Skeletal muscle tissue (tissue), 4 donors: ENCODE results near the gene MBNL1. TPM values are rescaled to one million over a fixed set of nuclear protein-coding genes. Genes with fewer than 3 reads are reported as not detected.
"Not testable (repeated sequence)": the region's sequence is repeated elsewhere in the genome, so short reads cannot be mapped to it uniquely, and the experiment has no call there.

Experiments used
- H3K27ac ChIP-seq: one replicate; pipeline ENCODE4 v1.7.0; 2013; ENCODE audit warnings: mild to moderate bottlenecking, low read depth, low read length, inconsistent platforms
- H3K27me3 ChIP-seq, 3 donors: one replicate each; pipeline ENCODE4 v1.7.0; 2013; ENCODE audit warnings: low read length in 3 of 3; ENCODE audit not compliant: control insufficient read depth in 3 of 3, insufficient read depth in 3 of 3
- H3K36me3 ChIP-seq, 3 donors: one replicate each; pipeline ENCODE4 v1.7.0; 2013; ENCODE audit warnings: low read length in 3 of 3; ENCODE audit not compliant: control insufficient read depth in 3 of 3, insufficient read depth in 3 of 3
- H3K4me1 ChIP-seq, 3 donors: one replicate each; pipeline ENCODE4 v1.7.0; 2013; ENCODE audit warnings: low read length in 3 of 3, mild to moderate bottlenecking in 3 of 3; ENCODE audit not compliant: control insufficient read depth in 3 of 3, insufficient read depth in 3 of 3
- H3K4me3 ChIP-seq, 3 donors: one replicate each; pipeline ENCODE4 v1.7.0; 2013; ENCODE audit warnings: low read length in 3 of 3
- H3K9ac ChIP-seq, 3 donors: one replicate each; pipeline ENCODE4 v1.7.0; 2013; ENCODE audit warnings: low read length in 3 of 3, mild to moderate bottlenecking in 3 of 3, moderate library complexity in 2 of 3, low read depth in 1 of 3
- H3K9me3 ChIP-seq, 3 donors: one replicate each; pipeline ENCODE4 v1.7.0; 2013; ENCODE audit warnings: low read length in 3 of 3; ENCODE audit not compliant: control insufficient read depth in 3 of 3
- total RNA-seq: library from RNA; depleted of rRNA; stranded (reverse); fragments of >200 nt; gene quantifications from one replicate; pipeline ENCODE4 v1.2.3, GENCODE V29; 2014
- donor health status: Osteomylitis.

The MBNL1 gene
- total RNA-seq, 1 donor from 2014 or later, result 76.7 TPM

DNA sequence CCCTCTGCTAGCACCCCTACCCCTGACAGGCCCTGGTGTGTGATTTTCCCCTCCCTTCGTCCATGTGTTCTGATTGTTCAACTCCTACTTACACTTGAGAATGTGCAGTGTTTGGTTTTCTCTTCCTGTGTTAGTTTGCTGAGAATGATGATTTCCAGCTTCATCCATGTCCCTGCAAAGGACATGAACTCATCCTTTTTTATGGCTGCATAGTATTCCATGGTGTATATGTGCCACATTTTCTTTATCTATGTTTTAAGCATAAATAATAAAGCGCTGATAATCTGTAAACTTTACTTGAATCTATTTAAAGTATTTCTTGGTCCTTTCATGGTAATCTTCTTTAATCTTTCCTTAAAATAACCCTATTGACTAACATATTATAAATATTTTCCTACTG, 128.6 kb downstream of the MBNL1 start:
- H3K9me3 ChIP-seq, H3K36me3 ChIP-seq, H3K27me3 ChIP-seq, H3K27ac ChIP-seq, H3K4me3 ChIP-seq, H3K9ac ChIP-seq: not testable (repeated sequence)
- H3K4me1 ChIP-seq, result peaks cover 51 to 63% (median 53%) of the 10 kb centered on the region in 3 donors

DNA sequence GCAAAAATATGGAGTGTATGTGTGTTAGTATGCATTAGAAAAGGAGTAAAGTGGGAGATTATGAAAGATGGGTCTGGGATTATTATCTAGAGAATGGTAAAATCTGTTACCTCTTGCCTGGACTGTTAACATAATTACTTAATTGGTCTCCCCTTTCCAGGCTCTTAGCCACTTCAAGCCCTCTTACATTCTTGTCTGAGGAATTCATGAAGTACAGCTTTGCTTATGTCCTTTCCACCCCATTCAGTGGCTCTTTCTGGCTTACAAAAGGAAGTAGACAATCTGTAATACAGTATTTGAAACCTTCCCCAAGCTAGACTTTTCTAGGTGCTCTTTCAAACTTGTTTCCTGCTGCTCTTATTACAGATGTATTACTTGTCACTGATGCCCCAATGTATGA, 129.8 kb downstream of the MBNL1 start:
- H3K9me3 ChIP-seq, result no peaks in the 10 kb centered on the region
- H3K27me3 ChIP-seq, result no peaks in the 10 kb centered on the region
- peaks cover 0 to 9% (median 2%) of the 10 kb centered on the region in 3 donors for H3K36me3 ChIP-seq
- H3K4me1 ChIP-seq, result peaks cover 54 to 62% (median 62%) of the 10 kb centered on the region in 3 donors
- H3K27ac ChIP-seq, result peak overlapping the region; percentile 92
- H3K9ac ChIP-seq, result peak overlapping the region in 1 of 3 donors; percentile 17
- H3K4me3 ChIP-seq, result peak overlapping the region in 2 of 3 donors; percentile 18 to 34

DNA sequence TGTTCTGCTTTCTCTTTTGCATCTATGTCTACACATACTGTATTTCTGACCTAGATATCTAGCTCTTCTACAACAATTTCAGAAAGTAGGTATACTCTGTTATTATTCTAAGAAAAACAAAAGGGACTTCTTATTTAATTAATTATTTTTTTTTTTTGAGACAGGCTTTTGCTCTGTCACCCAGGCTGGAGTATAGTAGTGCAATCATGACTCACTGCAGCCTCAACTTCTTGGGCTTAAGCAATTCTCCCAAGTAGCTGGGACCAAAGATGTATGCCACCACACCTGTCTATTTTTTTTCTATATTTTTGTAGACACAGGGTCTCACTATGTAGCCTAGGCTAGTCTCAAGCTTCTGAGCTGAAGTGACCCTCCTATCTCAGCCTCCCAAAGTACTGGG, 130.6 kb downstream of the MBNL1 start:
- no peaks in the 10 kb centered on the region for H3K9me3 ChIP-seq
- peaks cover 0 to 9% (median 2%) of the 10 kb centered on the region in 3 donors for H3K36me3 ChIP-seq
- H3K27ac ChIP-seq, result peak overlapping the region; percentile 92
- H3K27me3 ChIP-seq, result no peaks in the 10 kb centered on the region
- peak overlapping the region in 1 of 3 donors; percentile 47 for H3K9ac ChIP-seq
- H3K4me1 ChIP-seq, result peaks cover 59 to 66% (median 61%) of the 10 kb centered on the region in 3 donors
- no peak overlapping the region for H3K4me3 ChIP-seq

DNA sequence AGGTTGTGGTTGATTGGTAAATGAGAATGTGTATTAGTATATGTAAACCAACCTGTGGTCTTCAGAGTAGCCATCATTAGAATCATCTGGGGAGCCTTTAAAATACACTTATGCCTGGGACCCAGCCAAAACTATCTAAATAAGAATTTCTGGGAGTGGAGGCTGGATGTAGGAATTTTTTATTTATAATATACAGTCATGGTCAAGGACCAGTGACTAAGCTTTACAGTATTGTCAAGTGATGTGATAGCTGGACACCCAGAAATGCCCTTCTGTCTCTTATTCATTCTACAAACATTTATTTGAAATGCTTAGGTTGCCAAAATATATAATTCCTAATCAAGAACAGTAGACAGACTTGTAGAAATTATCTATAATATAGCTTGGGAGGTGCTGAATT, 132.2 kb downstream of the MBNL1 start:
- peak overlapping the region; percentile 92 for H3K27ac ChIP-seq
- no peak overlapping the region for H3K9ac ChIP-seq
- H3K4me1 ChIP-seq, result peaks cover 53 to 58% (median 54%) of the 10 kb centered on the region in 3 donors

DNA sequence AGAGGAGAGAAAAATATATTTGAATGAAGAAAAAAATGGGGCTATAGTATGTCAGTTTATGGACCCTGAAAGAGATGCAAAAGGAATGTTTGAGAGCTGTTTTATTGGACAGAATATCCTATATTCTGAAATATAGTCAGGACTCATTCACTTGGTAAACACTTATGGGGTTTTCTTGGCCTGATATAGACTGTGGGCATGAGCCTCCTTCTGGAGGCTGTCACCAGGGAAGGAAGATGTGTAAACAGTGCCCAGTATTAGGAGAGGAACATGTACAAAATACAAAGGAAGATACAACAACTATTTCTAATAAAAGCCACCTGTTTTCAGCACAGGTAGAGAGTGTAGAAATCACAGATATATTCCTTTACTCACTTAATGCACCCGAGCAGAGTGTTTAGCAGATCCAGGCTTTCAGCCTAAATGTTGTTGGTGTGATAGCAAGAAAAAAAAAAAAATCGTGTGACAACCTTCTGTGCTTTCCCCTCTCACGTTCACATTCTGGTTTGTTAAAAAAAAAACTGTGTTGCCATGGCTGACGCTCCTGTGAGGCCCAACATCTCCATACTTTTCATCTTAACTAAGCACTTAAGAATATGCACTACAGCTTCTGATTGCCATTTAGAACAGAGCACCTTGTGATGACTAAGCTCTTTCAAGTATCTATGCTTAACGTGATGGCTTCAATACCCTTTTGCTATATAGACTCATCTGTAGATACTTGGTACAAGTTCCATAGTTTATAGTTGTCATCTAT, 134.1 kb downstream of the MBNL1 start:
- H3K4me3 ChIP-seq, result peak overlapping the region in 1 of 3 donors; percentile 45
- no peaks in the 10 kb centered on the region for H3K27me3 ChIP-seq
- peaks cover 52 to 62% (median 58%) of the 10 kb centered on the region in 3 donors for H3K4me1 ChIP-seq
- H3K36me3 ChIP-seq, result no peaks in the 10 kb centered on the region
- peak overlapping the region; percentile 92 for H3K27ac ChIP-seq
- no peaks in the 10 kb centered on the region for H3K9me3 ChIP-seq
- peak overlapping the region in 2 of 3 donors; percentile 1 to 24 for H3K9ac ChIP-seq

More for the DNA sequence above, 132.2 kb downstream of the MBNL1 start:
- no peaks in the 10 kb centered on the region for H3K27me3 ChIP-seq
- H3K9me3 ChIP-seq, result no peaks in the 10 kb centered on the region
- H3K4me3 ChIP-seq, result no peak overlapping the region
- H3K36me3 ChIP-seq, result peaks cover 0 to 5% (median 2%) of the 10 kb centered on the region in 3 donors

DNA sequence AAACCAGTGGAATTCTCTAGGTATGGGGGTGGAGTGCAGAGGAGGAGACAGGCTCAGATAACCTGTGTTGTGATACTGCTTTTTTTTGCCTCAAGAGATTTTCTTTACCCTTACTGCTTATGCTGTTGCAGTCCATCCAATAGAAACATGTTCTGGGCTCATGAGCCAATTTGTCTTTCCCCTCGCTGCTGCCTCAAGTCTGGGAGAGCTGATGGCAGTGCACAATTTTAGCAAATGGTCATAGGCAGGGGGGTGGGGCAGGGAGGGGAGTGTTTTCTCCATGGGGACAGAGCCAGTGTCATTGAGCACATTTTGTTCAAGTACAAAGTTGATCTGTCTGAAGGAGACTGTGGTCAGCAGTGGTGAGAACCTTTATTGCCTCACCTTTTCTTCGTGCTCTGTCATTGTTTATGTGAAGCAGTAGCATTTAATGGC, 134.9 kb downstream of the MBNL1 start:
- no peaks in the 10 kb centered on the region for H3K9me3 ChIP-seq
- peaks cover 49 to 63% (median 58%) of the 10 kb centered on the region in 3 donors for H3K4me1 ChIP-seq
- peak overlapping the region; percentile 92 for H3K27ac ChIP-seq
- H3K36me3 ChIP-seq, result no peaks in the 10 kb centered on the region
- H3K9ac ChIP-seq, result peak overlapping the region; percentile 4 to 46 (median 5)
- no peaks in the 10 kb centered on the region for H3K27me3 ChIP-seq
- H3K4me3 ChIP-seq, result peak overlapping the region in 2 of 3 donors; percentile 17 to 21

DNA sequence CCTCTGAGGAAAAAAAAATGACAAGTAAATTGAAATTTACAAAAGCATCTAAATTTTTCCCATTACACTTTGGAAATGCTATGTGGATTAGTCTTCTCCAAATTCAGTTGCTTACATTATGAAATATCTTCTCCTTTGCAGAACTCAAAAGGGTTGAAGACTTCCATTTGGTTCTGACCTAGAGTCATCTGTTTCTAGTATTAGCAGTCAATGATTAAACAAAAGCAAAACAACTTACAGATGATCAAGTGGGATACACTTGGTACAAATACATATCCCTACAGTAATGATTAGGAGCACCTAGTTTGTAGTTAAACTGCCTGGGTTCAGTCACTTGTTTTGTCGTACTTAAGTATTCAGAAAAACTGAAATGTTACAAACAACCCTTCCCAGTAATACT, 136.2 kb downstream of the MBNL1 start:
- H3K4me3 ChIP-seq, result peak overlapping the region in 1 of 3 donors; percentile 17
- peaks cover 39 to 55% (median 50%) of the 10 kb centered on the region in 3 donors for H3K4me1 ChIP-seq
- H3K27ac ChIP-seq, result peak overlapping the region; percentile 92
- H3K9me3 ChIP-seq, result no peaks in the 10 kb centered on the region
- peak overlapping the region in 2 of 3 donors; percentile 18 to 48 for H3K9ac ChIP-seq
- H3K36me3 ChIP-seq, result no peaks in the 10 kb centered on the region
- no peaks in the 10 kb centered on the region for H3K27me3 ChIP-seq

DNA sequence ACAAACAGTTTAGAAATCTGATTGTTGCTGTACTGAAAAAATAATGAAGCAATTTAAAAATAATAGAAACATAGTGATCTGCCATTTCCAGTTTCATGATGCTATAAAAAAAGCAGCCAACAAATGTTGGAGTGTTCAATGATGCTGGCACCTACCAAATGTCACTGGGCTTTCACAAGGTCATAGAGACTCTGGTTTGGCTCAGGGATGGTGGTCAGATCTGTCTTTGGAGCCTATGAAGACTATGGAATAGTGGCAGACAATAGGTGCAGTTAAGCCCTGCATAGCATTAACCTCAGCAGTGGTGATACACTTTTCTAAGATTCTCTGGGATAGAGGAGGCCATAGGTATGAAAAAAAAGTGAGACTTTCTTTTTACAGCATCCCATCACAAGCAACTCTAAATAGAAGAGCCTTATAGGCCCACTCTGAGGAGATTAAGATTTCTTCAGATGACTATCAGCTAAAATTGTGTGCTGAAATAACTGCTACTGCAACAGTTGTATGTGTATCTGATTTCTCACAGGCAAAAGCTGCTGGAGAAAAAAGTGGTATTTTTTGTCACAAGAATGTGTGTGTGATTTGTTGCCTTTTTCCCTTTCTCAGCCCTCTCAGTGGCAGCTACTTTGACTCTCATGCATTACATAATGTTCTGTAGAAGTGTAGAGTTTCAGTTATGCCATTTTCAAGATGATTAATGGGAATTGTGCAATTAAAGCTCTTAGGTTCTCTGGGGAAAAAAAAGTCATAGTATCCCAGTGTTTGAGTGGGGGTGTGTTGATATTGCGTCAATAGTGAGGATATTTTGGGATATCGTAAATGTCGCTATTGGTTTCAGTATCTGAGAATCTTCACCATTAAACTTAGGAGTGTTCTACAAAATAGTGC, 137.4 kb downstream of the MBNL1 start:
- Histone ChIP-seq H3K9ac (peak overlapping the region; percentile 17 to 64 (median 62)), H3K4me3 (peak overlapping the region; percentile 2 to 59 (median 51)), H3K27ac (peak overlapping the region; percentile 92), H3K9me3 (no peaks in the 10 kb centered on the region), H3K36me3 (no peaks in the 10 kb centered on the region), H3K4me1 (peaks cover 33 to 54% (median 50%) of the 10 kb centered on the region in 3 donors), H3K27me3 (no peaks in the 10 kb centered on the region)

DNA sequence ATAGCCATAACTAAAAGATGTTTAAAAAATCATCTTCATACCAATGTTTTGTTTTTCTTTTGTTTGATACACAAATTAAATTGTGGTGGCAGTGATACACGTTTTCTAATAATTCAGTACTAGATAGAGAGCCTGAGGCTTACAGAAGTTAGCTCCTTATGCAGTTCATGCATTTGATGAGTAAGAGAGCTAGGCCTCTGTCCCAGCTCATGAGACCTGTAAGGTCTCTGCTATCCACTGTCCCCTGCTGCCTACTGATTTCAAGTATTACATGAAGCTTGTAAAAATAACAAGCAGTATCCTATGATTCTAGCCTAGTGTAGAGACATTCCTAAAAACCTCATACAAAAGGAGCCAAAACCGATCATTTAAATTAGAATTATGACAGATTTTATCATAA, 144.5 kb downstream of the MBNL1 start:
- H3K9ac ChIP-seq, result no peak overlapping the region
- peaks cover 3 to 26% (median 9%) of the 10 kb centered on the region in 3 donors for H3K4me1 ChIP-seq
- H3K4me3 ChIP-seq, result no peak overlapping the region
- H3K27ac ChIP-seq, result no peak overlapping the region
- peaks cover 5 to 17% (median 14%) of the 10 kb centered on the region in 3 donors for H3K36me3 ChIP-seq
- H3K9me3 ChIP-seq, result no peaks in the 10 kb centered on the region
- H3K27me3 ChIP-seq, result no peaks in the 10 kb centered on the region
